ENCODE results near the gene NDUFA3. TPM values are rescaled to one million over a fixed set of nuclear protein-coding genes. Genes with fewer than 3 reads are reported as not detected.

Gene NDUFA3
- total and polyA plus RNA-seq, 10 of the 15 experiments (the other 5 are each of a cell fraction or from before 2014, with no cell fraction given) = 40.0 to 335 (median 153) TPM

DNA sequence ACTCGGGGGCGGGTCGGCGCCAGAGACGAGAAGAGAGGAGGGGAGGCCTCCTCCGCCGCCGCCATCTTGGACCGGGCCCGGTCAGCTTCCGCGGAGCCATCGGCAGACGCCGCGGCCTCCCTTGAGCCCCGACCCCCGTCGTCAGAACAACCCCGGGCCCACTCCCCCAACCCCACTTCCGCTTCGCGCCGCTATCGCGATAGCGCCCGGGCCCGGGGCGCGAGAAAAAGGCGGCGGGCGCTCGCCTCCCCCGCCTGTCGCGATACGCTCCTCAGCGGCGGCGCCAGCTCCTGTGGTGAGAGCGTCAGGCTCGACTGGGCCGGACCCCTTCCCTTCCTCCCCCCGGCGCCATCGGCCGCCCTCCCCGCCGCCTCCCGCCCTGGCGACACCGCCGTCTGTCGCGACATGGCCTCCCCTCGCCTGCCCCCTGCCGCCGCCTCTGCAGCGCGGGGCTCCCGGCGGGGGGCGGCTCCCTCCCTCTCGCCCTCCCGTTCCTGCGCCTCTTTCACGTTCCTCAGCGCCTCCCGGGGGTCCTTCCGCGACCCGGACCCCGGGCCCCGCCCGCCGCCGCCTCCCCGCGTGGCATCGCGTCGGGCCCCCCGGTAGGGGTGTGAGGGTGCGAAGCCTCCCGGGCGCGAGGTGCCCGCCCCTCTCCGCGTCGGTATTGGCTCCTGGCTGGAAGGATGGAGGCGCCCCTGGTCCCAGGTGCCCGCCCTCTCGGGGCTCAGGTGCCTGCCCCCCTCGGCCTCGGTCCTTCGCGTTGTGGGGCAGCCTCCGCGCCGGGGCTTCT lies 35.2 kb downstream of the NDUFA3 start, which contains the start of gene CNOT3 (continued):
- no peak for TF ChIP-seq USF2 (IDR thresholded peaks at IDR 0.05; ENCODE audit: borderline replicate concordance, low read depth, low read length)
- TF ChIP-seq NKRF (conservative IDR thresholded peaks at IDR 0.05) = no peak; the same call in 1 of the 2 replicates
- no peak for TF ChIP-seq RBBP5 (conservative IDR thresholded peaks at IDR 0.05)
- peak; percentile 81; the same call in 1 of the 2 replicates for TF ChIP-seq TAF1 (IDR thresholded peaks at IDR 0.05; ENCODE audit: borderline replicate concordance, low read depth, low read length)
- TF ChIP-seq ZZZ3 (IDR thresholded peaks at IDR 0.05; ENCODE audit: control insufficient read depth, insufficient read length, low read depth) = no peak
- TF ChIP-seq DPF2 (IDR thresholded peaks at IDR 0.05) = no peak; the same call in 1 of the 2 replicates
- no peak for TF ChIP-seq HDGF (IDR thresholded peaks at IDR 0.05)
- TF ChIP-seq TCF12 (IDR thresholded peaks at IDR 0.05; ENCODE audit: low read depth, low read length) = no peak
- 0 out of 2 replicates have a peak, but pooled peaks have one; percentile 31 for TF ChIP-seq HCFC1 (IDR thresholded peaks at IDR 0.05; ENCODE audit: low read length)
- TF ChIP-seq JUND (IDR thresholded peaks at IDR 0.05; ENCODE audit: low read depth, low read length) = no peak
- no peak for TF ChIP-seq TCF3 (IDR thresholded peaks at IDR 0.05; ENCODE audit: borderline replicate concordance, insufficient read depth, low read depth, low read length)
- TF ChIP-seq, protein P1, sequence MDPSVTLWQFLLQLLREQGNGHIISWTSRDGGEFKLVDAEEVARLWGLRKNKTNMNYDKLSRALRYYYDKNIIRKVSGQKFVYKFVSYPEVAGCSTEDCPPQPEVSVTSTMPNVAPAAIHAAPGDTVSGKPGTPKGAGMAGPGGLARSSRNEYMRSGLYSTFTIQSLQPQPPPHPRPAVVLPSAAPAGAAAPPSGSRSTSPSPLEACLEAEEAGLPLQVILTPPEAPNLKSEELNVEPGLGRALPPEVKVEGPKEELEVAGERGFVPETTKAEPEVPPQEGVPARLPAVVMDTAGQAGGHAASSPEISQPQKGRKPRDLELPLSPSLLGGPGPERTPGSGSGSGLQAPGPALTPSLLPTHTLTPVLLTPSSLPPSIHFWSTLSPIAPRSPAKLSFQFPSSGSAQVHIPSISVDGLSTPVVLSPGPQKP (IDR thresholded peaks at IDR 0.05; ENCODE audit: low read depth, low read length) = no peak
- TF ChIP-seq IKZF1 (conservative IDR thresholded peaks at IDR 0.05) = peak; percentile 16; the same call in 1 of the 2 replicates
- TF ChIP-seq HDAC6 (IDR thresholded peaks at IDR 0.05; ENCODE audit: unreplicated experiment) = no peak
- TF ChIP-seq STAT1 (conservative IDR thresholded peaks at IDR 0.05) = no peak
- peak; percentile 100 for TF ChIP-seq BACH1 (IDR thresholded peaks at IDR 0.05; ENCODE audit: borderline replicate concordance)
- TF ChIP-seq RCOR1 (conservative IDR thresholded peaks at IDR 0.05; ENCODE audit: low read depth, low read length) = no peak
- 0 out of 4 replicates have a peak, but pooled peaks of 1 of the 2 experiments have one; percentile 1 for TF ChIP-seq SRF (IDR thresholded peaks at IDR 0.05; ENCODE audit: low read depth in 2 of 2, low read length in 2 of 2)
- peak; percentile 83 for TF ChIP-seq CHD1 (IDR thresholded peaks at IDR 0.05; ENCODE audit: low read depth, low read length)
- no peak for TF ChIP-seq MTA2 (IDR thresholded peaks at IDR 0.05; ENCODE audit: low read depth)
- no peak for TF ChIP-seq ATF2 (IDR thresholded peaks at IDR 0.05; ENCODE audit: low read length)
- no peak for TF ChIP-seq MYC (IDR thresholded peaks at IDR 0.05; ENCODE audit: insufficient read depth, insufficient read length, insufficient replicate concordance, low read length, severe bottlenecking)
